ENCODE data around the gene TXNRD2. TPM values are rescaled to one million over a fixed set of nuclear protein-coding genes. Genes with fewer than 3 reads are reported as not detected.

TXNRD2 gene
- total RNA-seq, 2 experiments from 2014 or later = 24.7 to 28.9 TPM

- no peaks in the 10 kb centered on the region for H3K9me2 ChIP-seq (ENCODE audit: insufficient read depth, low read length)
- no TSS peak for BruUV-seq (replicated peaks)
- intact Hi-C loops (cut with micrococcal nuclease; ENCODE audit: unreplicated experiment) = no loop called here
- no peak overlapping the region for H3K27ac ChIP-seq (ENCODE audit: low read depth, low read length, poor library complexity, severe bottlenecking)
- no peak for DNase-seq (ENCODE audit: low spot score)
- H3K4me1 ChIP-seq (ENCODE audit: insufficient read depth, low read length, poor library complexity, severe bottlenecking) = peaks cover 20% of the 10 kb centered on the region
- POLR2A ChIA-PET = no interaction called here
- H3K36me3 ChIP-seq (ENCODE audit: insufficient read depth, low read length) = no peaks in the 10 kb centered on the region
- H4K20me1 ChIP-seq (ENCODE audit: insufficient read depth, low read length) = no peaks in the 10 kb centered on the region
- peak overlapping the region; percentile 25; the same call in 1 of the 2 replicates for H3K4me2 ChIP-seq (ENCODE audit: low read length)
- TF ChIP-seq EZH2phosphoT487 (IDR thresholded peaks at IDR 0.05; ENCODE audit: borderline replicate concordance, low read depth, low read length) (no peak), CTCF (conservative IDR thresholded peaks at IDR 0.05; ENCODE audit: low read length) (no peak)
- H2AFZ ChIP-seq (ENCODE audit: low read length) = no peak overlapping the region
- H3K79me2 ChIP-seq (ENCODE audit: insufficient read depth, low read depth, low read length) = no peaks in the 10 kb centered on the region
- H3K4me3 ChIP-seq (ENCODE audit: low read depth, low read length, poor library complexity, severe bottlenecking) = no peak overlapping the region
- H3K9me3 ChIP-seq (ENCODE audit: low read length) = no peaks in the 10 kb centered on the region
- CTCF ChIA-PET (ENCODE audit: unreplicated experiment) = no interaction called here
These were observed 32.1 kb upstream of the TXNRD2 start for GRCh38 chr22:19973551-19974267.

- Histone ChIP-seq H3K4me3 (ENCODE audit: low read depth, low read length, poor library complexity, severe bottlenecking) (no peak overlapping the region), H3K4me2 (ENCODE audit: low read length) (no peak overlapping the region), H3K9me3 (ENCODE audit: low read length) (no peaks in the 10 kb centered on the region), H3K27ac (ENCODE audit: low read depth, low read length, poor library complexity, severe bottlenecking) (no peak overlapping the region), H4K20me1 (ENCODE audit: insufficient read depth, low read length) (no peaks in the 10 kb centered on the region), H3K79me2 (ENCODE audit: insufficient read depth, low read depth, low read length) (no peaks in the 10 kb centered on the region), H3K4me1 (ENCODE audit: insufficient read depth, low read length, poor library complexity, severe bottlenecking) (peaks cover 20% of the 10 kb centered on the region), H2AFZ (ENCODE audit: low read length) (no peak overlapping the region), H3K36me3 (ENCODE audit: insufficient read depth, low read length) (peaks cover 5% of the 10 kb centered on the region; the same call in 1 of the 2 replicates), H3K9me2 (ENCODE audit: insufficient read depth, low read length) (no peaks in the 10 kb centered on the region)
- TF ChIP-seq CTCF (conservative IDR thresholded peaks at IDR 0.05; ENCODE audit: low read length) = no peak
- no peak for TF ChIP-seq EZH2phosphoT487 (IDR thresholded peaks at IDR 0.05; ENCODE audit: borderline replicate concordance, low read depth, low read length)
- BruUV-seq (replicated peaks) = no TSS peak
- intact Hi-C loops (cut with micrococcal nuclease; ENCODE audit: unreplicated experiment) = no loop called here
- DNase-seq (ENCODE audit: low spot score) = no peak
- POLR2A ChIA-PET = no interaction called here
- CTCF ChIA-PET (ENCODE audit: unreplicated experiment) = no interaction called here
These were observed 31.3 kb upstream of the TXNRD2 start for GRCh38 chr22:19972652-19973550.

All from OCI-LY7 (cell line).